WTC11 (cell line): ENCODE measurements around the gene NDUFS6. TPM values are rescaled to one million over a fixed set of nuclear protein-coding genes. Genes with fewer than 3 reads are reported as not detected.

ENCODE experiments used
- ATAC-seq: fragments of 200-7000 bp; cut with Tn5 transposase; 2 replicates; pipeline ENCODE4 v1.10.0; 2021; ENCODE audit warnings: mild to moderate bottlenecking, moderate library complexity
- CTCF ChIA-PET: fragments of 300-600 bp; sonication (Branson Sonifier 250); formaldehyde crosslinking; loops from one replicate; lab custom pipeline; 2021; ENCODE audit warnings: antibody characterized with exemption; lab: Charles Lee
- POLR2A ChIA-PET: fragments of 350-600 bp; sonication (Branson Sonifier 250); formaldehyde crosslinking; loops from one replicate; lab custom pipeline; 2021; ENCODE audit warnings: antibody characterized with exemption; lab: Charles Lee
- DNase-seq: peaks from one replicate; pipeline ENCODE4 v3.0.0; 2021; ENCODE audit warnings: low spot score
- H3K27ac Mint-ChIP-seq: 2 replicates; pipeline ENCODE4 v1.8.0; 2021; ENCODE audit warnings: mixed read lengths
- H3K27me3 Mint-ChIP-seq: 2 replicates; pipeline ENCODE4 v1.8.0; 2021; ENCODE audit warnings: low read depth, mild to moderate bottlenecking, moderate library complexity, mixed read lengths
- H3K36me3 Mint-ChIP-seq: 2 replicates; pipeline ENCODE4 v1.8.0; 2021; ENCODE audit warnings: mixed read lengths
- H3K4me1 Mint-ChIP-seq: 2 replicates; pipeline ENCODE4 v1.8.0; 2022; ENCODE audit warnings: mixed read lengths
- H3K4me3 Mint-ChIP-seq: 2 replicates; pipeline ENCODE4 v1.8.0; 2021; ENCODE audit warnings: mild to moderate bottlenecking, moderate library complexity, mixed read lengths
- H3K9me3 Mint-ChIP-seq: 2 replicates; pipeline ENCODE4 v1.8.0; 2021; ENCODE audit warnings: mixed read lengths
- CBFB ChIP-seq: sonication (generic); formaldehyde crosslinking; IDR thresholded peaks from 2 replicates; pipeline ENCODE4 v1.8.1; 2022; ENCODE audit warnings: mild to moderate bottlenecking, low read depth, missing genetic modification reagents
- CREB1 ChIP-seq: sonication (generic); formaldehyde crosslinking; IDR thresholded peaks from 2 replicates; pipeline ENCODE4 v1.8.0; 2023; ENCODE audit warnings: mild to moderate bottlenecking, missing genetic modification reagents
- EMX1 ChIP-seq: fragments of 250-450 bp; sonication (Bioruptor Pico); IDR thresholded peaks from 2 replicates; pipeline ENCODE4 v1.8.0; 2021; ENCODE audit warnings: mild to moderate bottlenecking
- FOXK1 ChIP-seq: sonication (generic); formaldehyde crosslinking; IDR thresholded peaks from 2 replicates; pipeline ENCODE4 v1.8.0; 2022; ENCODE audit warnings: mild to moderate bottlenecking, moderate library complexity, missing genetic modification reagents
- GABPB1 ChIP-seq: sonication (generic); formaldehyde crosslinking; IDR thresholded peaks from 2 replicates; pipeline ENCODE4 v1.8.1; 2023; ENCODE audit warnings: mild to moderate bottlenecking, missing genetic modification reagents
- HMGA2 ChIP-seq: fragments of 250-450 bp; sonication (Bioruptor Pico); IDR thresholded peaks from 2 replicates; pipeline ENCODE4 v1.4.0; 2021; ENCODE audit warnings: mild to moderate bottlenecking, moderate library complexity
- HMGXB4 ChIP-seq: sonication (generic); formaldehyde crosslinking; IDR thresholded peaks from 2 replicates; pipeline ENCODE4 v1.8.1; 2023; ENCODE audit warnings: mild to moderate bottlenecking, moderate library complexity, missing genetic modification reagents
- JUN ChIP-seq: sonication (generic); formaldehyde crosslinking; IDR thresholded peaks from 2 replicates; pipeline ENCODE4 v1.8.0; 2023; ENCODE audit warnings: mild to moderate bottlenecking, missing genetic modification reagents
- MAX ChIP-seq: sonication (generic); formaldehyde crosslinking; IDR thresholded peaks from 2 replicates; pipeline ENCODE4 v1.8.0; 2022; ENCODE audit warnings: mild to moderate bottlenecking, missing genetic modification reagents
- MYBL2 ChIP-seq: sonication (generic); formaldehyde crosslinking; IDR thresholded peaks from 2 replicates; pipeline ENCODE4 v1.8.1; 2023; ENCODE audit warnings: mild to moderate bottlenecking, moderate library complexity, missing genetic modification reagents
- NR1H2 ChIP-seq: sonication (generic); formaldehyde crosslinking; IDR thresholded peaks from 2 replicates; pipeline ENCODE4 v1.9.0; 2021; ENCODE audit warnings: mild to moderate bottlenecking, moderate library complexity, missing genetic modification reagents
- NR3C1 ChIP-seq: sonication (generic); formaldehyde crosslinking; conservative IDR thresholded peaks from 2 replicates; pipeline ENCODE4 v1.8.1; 2023; ENCODE audit warnings: low read depth, mild to moderate bottlenecking, missing genetic modification reagents
- SMAD4 ChIP-seq: sonication (generic); formaldehyde crosslinking; IDR thresholded peaks from 2 replicates; pipeline ENCODE4 v1.8.0; 2022; ENCODE audit warnings: mild to moderate bottlenecking, missing genetic modification reagents
- TEAD1 ChIP-seq: sonication (generic); formaldehyde crosslinking; IDR thresholded peaks from 2 replicates; pipeline ENCODE4 v1.8.0; 2022; ENCODE audit warnings: mild to moderate bottlenecking, missing genetic modification reagents
- TEAD4 ChIP-seq: sonication (generic); formaldehyde crosslinking; IDR thresholded peaks from 2 replicates; pipeline ENCODE4 v1.8.0; 2022; ENCODE audit warnings: mild to moderate bottlenecking, missing genetic modification reagents
- USF2 ChIP-seq: sonication (generic); formaldehyde crosslinking; IDR thresholded peaks from 2 replicates; pipeline ENCODE4 v1.8.1; 2023; ENCODE audit warnings: mild to moderate bottlenecking, missing genetic modification reagents, moderate library complexity
- ZBTB21 ChIP-seq: sonication (generic); formaldehyde crosslinking; IDR thresholded peaks from 2 replicates; pipeline ENCODE4 v1.8.1; 2023; ENCODE audit warnings: mild to moderate bottlenecking, missing genetic modification reagents, borderline replicate concordance
- ZNF232 ChIP-seq: sonication (generic); formaldehyde crosslinking; IDR thresholded peaks from 2 replicates; pipeline ENCODE4 v1.8.0; 2022; ENCODE audit warnings: mild to moderate bottlenecking, missing genetic modification reagents
- ZNF317 ChIP-seq: sonication (generic); formaldehyde crosslinking; IDR thresholded peaks from 2 replicates; pipeline ENCODE4 v1.8.1; 2023; ENCODE audit warnings: low read depth, mild to moderate bottlenecking, moderate library complexity, missing genetic modification reagents, borderline replicate concordance
- ZNF532 ChIP-seq: fragments of 250-450 bp; sonication (Bioruptor Pico); IDR thresholded peaks from 2 replicates; pipeline ENCODE4 v1.9.0; 2021; ENCODE audit warnings: mild to moderate bottlenecking, borderline replicate concordance
- total RNA-seq: library from RNA; stranded (reverse); gene quantifications from 3 replicates; pipeline ENCODE4 v1.2.3, GENCODE V29; 2021

Gene NDUFS6
- total RNA-seq, 1 experiment from 2014 or later: 84.3 TPM

DNA sequence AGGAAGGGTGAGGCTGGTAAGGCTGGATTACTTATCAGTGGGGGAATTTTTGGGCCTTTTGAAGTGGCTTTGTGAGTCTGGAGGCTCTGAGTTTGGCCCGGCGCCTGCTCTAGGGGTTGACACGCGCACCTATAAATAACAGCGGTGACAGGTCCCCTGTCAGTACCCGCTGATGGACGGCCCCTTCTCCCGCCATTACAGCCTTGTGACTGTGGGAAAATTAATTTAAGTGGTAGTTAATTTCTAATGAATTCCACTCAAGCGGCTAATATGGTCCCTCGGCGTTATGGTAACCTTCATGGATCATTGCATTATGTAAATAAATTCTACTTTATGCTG, 18.0 kb upstream of the NDUFS6 start:
- no peak overlapping the region for H3K27ac Mint-ChIP-seq
- CTCF ChIA-PET: no interaction called here
- POLR2A ChIA-PET: no interaction called here

More for the DNA sequence above, 18.0 kb upstream of the NDUFS6 start:
- DNase-seq: no peak
- Mint-ChIP-seq H3K4me1 (peaks cover 2% of the 10 kb centered on the region), H3K27me3 (no peaks in the 10 kb centered on the region), H3K4me3 (no peak overlapping the region), H3K36me3 (no peaks in the 10 kb centered on the region)
- no peak for ATAC-seq
- TF ChIP-seq MAX (no peak), NR1H2 (no peak), USF2 (CRISPR knock-in tag) (no peak), GABPB1 (no peak), ZBTB21 (CRISPR knock-in tag) (no peak), JUN (CRISPR knock-in tag) (no peak), NR3C1 (no peak), ZNF232 (CRISPR knock-in tag) (no peak), HMGXB4 (CRISPR knock-in tag) (no peak), CREB1 (CRISPR knock-in tag) (no peak), HMGA2 (CRISPR knock-in tag) (no peak), SMAD4 (CRISPR knock-in tag) (no peak), TEAD4 (CRISPR knock-in tag) (no peak), EMX1 (CRISPR knock-in tag) (no peak), ZNF317 (CRISPR knock-in tag) (no peak), ZNF532 (CRISPR knock-in tag) (no peak), FOXK1 (CRISPR knock-in tag) (no peak), CBFB (no peak), MYBL2 (CRISPR knock-in tag) (no peak), TEAD1 (CRISPR knock-in tag) (no peak)
- TF ChIP-seq, all 79 proteins: peak for 0
- no peaks in the 10 kb centered on the region for H3K9me3 Mint-ChIP-seq
